Thymus (tissue), 11 donors: ENCODE measurements around the gene LCORL. TPM values are rescaled to one million over a fixed set of nuclear protein-coding genes. Genes with fewer than 3 reads are reported as not detected.

Experiments used
- DNase-seq, 9 donors: peaks; one replicate each; pipeline ENCODE4 v3.0.0-alpha.2; 2013; ENCODE audit warnings: low spot score in 9 of 9, low read depth in 6 of 9, missing footprints in 1 of 9
- H3K27ac ChIP-seq, 2 donors: one replicate each; pipeline ENCODE4 v1.5.1; 2013; ENCODE audit warnings: control low read depth in 1 of 2, low read depth in 1 of 2, low read length in 1 of 2, mild to moderate bottlenecking in 1 of 2, moderate library complexity in 1 of 2
- H3K27me3 ChIP-seq, 2 donors: one replicate each; pipeline ENCODE4 v1.5.1; 2013; ENCODE audit warnings: low read length in 1 of 2; ENCODE audit not compliant: control insufficient read depth in 2 of 2, insufficient read depth in 1 of 2
- H3K36me3 ChIP-seq, 2 donors: one replicate each; pipeline ENCODE4 v1.5.1; 2013; ENCODE audit warnings: low read length in 1 of 2, mild to moderate bottlenecking in 1 of 2, moderate library complexity in 1 of 2; ENCODE audit not compliant: control insufficient read depth in 2 of 2, insufficient read depth in 2 of 2
- H3K4me1 ChIP-seq, 2 donors: one replicate each; pipeline ENCODE4 v1.5.1; 2013; ENCODE audit warnings: low read length in 2 of 2; ENCODE audit not compliant: control insufficient read depth in 2 of 2, insufficient read depth in 2 of 2
- H3K4me3 ChIP-seq, 2 donors: one replicate each; pipeline ENCODE4 v1.5.1; 2013; ENCODE audit warnings: low read length in 2 of 2, control low read depth in 1 of 2, mild to moderate bottlenecking in 1 of 2
- H3K9me3 ChIP-seq, 2 donors: one replicate each; pipeline ENCODE4 v1.5.1; 2013; ENCODE audit warnings: low read length in 1 of 2, mild to moderate bottlenecking in 1 of 2; ENCODE audit not compliant: control insufficient read depth in 2 of 2, insufficient read depth in 1 of 2
- WGBS: extraction: QIAGEN DNeasy Blood & Tissue Kit; methylation state at CpG from one replicate; pipeline ENCODE4 v1.1.7; 2013; 5-methylcytosine and 5-hydroxymethylcytosine counted together
- polyA plus RNA-seq: library from polyadenylated mRNA; stranded (reverse); fragments of 200-250 nt; gene quantifications from one replicate; pipeline ENCODE4 v1.2.3, GENCODE V29; 2013
- total RNA-seq: library from RNA; stranded (reverse); fragments of 120-200 nt; gene quantifications from one replicate; pipeline ENCODE4 v1.2.4, GENCODE V29; 2013
- donor health status: healthy.

Gene LCORL
- total and polyA plus RNA-seq, 2 donors, result 4.5 to 13.3 TPM

DNA sequence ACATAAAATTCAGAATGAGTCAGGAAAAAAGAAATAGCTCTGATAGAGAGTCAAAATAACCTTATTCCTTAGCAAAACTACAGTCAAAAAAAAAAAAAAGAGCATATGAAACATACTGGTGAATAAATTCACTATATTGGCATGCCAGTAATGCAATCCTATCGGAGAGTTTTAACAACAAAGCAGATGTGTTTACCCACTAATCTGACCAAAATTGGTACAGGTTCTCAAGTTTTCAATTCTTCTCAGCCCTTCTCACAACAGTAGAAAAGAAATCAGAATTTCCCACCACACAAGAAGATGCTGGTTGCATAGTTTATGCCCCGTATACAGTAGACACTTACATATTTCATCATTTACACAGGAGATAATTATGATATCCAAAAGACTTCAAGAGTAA, 59.4 kb downstream of the LCORL start:
- DNase-seq, result no peak
- Histone ChIP-seq H3K36me3 (no peaks in the 10 kb centered on the region), H3K27ac (no peak overlapping the region), H3K4me1 (no peaks in the 10 kb centered on the region), H3K27me3 (no peaks in the 10 kb centered on the region), H3K4me3 (no peak overlapping the region), H3K9me3 (no peaks in the 10 kb centered on the region)
- WGBS, result 99% methylated on average over 2 of the region's 2 CpGs

DNA sequence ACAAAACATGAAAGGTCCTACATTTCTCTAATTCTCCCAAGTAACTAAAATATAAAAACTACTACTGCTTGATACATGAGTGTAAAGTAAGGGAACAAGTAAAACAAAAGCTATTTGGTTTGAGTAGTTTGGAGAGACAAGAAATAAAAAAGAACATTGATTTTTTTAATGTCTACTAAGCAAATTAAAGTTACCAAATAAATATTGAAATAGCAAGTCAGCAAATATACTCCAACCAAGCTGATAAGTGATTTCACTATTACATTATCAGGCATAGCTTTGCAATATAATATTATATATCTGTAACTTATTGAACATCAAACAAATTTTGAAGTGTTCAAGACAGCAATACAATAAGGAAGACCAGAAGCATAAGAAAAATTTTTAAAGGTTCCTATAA, 60.3 kb downstream of the LCORL start:
- H3K9me3 ChIP-seq, result no peaks in the 10 kb centered on the region
- H3K36me3 ChIP-seq, result no peaks in the 10 kb centered on the region
- no peak for DNase-seq
- H3K27me3 ChIP-seq, result no peaks in the 10 kb centered on the region
- no peak overlapping the region for H3K27ac ChIP-seq
- no peak overlapping the region for H3K4me3 ChIP-seq
- no peaks in the 10 kb centered on the region for H3K4me1 ChIP-seq

DNA sequence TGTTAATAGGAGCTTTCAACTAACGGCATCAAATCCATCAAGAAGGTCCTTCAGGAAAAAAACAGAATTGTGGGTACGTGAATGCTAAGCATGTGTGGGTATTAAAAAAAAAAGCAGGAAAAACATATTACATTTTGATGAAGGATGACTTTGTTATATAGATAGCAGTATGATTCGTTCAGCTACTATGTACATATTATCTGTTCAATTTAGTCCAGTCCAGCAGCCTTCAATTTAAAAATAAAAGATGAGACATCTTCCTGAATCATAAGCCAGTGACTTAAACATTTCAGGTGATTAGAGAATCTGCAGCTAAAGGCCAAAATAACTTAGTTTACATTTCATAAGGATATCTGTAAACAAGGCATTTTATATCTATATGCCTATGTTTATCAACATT, 63.4 kb downstream of the LCORL start:
- WGBS, result over 99% methylated on average over 3 of the region's 3 CpGs
- no peak for DNase-seq
- Histone ChIP-seq H3K27ac (no peak overlapping the region), H3K4me3 (no peak overlapping the region), H3K36me3 (no peaks in the 10 kb centered on the region), H3K4me1 (no peaks in the 10 kb centered on the region), H3K27me3 (no peaks in the 10 kb centered on the region), H3K9me3 (no peaks in the 10 kb centered on the region)

DNA sequence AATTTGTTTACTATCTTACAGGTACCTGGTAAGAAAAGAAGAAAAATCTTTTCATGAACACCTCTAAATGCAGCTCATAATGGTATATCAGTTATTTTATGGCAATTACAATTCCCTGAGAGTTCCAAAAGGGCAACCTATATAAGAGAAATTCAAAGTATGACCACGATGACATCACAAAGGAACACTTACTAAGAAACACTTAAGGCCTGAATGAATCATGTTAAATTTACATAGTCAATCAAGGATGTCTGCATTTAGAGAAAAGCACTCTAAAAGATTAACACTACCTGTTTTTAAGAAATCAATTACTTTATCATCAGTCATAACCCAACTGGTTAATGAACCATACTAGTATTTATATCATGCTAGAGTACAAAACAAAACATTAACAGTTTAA, 63.9 kb downstream of the LCORL start:
- Histone ChIP-seq H3K9me3 (no peaks in the 10 kb centered on the region), H3K27ac (no peak overlapping the region), H3K27me3 (no peaks in the 10 kb centered on the region), H3K4me1 (no peaks in the 10 kb centered on the region), H3K4me3 (no peak overlapping the region), H3K36me3 (no peaks in the 10 kb centered on the region)
- no peak for DNase-seq
- 98% methylated on average over 1 of the region's 1 CpG for WGBS

DNA sequence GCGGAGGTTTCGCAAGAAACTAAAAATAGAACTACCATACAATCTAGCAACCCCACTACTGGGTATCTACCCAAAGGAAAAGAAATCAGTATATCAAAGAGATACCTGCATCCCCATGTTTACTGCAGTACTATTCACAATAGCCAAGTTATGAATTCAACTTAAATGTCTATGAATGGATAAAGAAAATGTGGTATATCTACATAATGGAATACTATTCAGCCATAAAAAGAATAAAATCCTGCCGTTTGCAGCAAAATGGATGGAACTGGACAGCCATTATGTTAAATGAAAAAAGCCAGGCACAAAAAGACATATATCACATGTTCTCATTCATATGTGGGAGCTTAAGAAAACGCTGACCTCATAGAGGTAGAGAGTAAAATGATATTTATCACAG, 65.3 kb downstream of the LCORL start:
- Histone ChIP-seq H3K27ac (no peak overlapping the region), H3K4me1 (no peaks in the 10 kb centered on the region), H3K27me3 (no peaks in the 10 kb centered on the region), H3K36me3 (no peaks in the 10 kb centered on the region), H3K9me3 (no peaks in the 10 kb centered on the region), H3K4me3 (no peak overlapping the region)
- 98% methylated on average over 4 of the region's 4 CpGs for WGBS
- no peak for DNase-seq

DNA sequence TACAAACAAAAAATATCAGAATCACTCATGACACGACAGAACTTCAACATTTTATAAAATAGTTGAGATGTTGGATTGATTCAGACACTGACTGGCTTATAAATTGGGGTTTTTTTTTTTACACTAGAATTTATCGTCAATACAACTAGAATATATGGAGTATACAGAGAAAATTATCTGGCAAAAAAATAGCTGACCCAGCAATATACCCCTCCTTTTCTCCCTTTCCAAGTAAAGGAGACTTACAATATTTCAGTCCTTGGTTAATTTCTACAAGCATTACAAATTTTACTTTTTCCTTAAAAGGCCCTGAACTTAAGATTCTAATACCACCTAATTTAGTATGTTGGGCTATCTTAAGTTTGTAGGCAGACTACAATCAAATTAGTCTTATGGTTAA, 76.3 kb downstream of the LCORL start:
- Histone ChIP-seq H3K36me3 (no peaks in the 10 kb centered on the region), H3K4me3 (no peak overlapping the region), H3K27me3 (no peaks in the 10 kb centered on the region), H3K4me1 (no peaks in the 10 kb centered on the region), H3K27ac (no peak overlapping the region), H3K9me3 (no peaks in the 10 kb centered on the region)
- no peak for DNase-seq
- WGBS, result 100% methylated on average over 2 of the region's 2 CpGs

DNA sequence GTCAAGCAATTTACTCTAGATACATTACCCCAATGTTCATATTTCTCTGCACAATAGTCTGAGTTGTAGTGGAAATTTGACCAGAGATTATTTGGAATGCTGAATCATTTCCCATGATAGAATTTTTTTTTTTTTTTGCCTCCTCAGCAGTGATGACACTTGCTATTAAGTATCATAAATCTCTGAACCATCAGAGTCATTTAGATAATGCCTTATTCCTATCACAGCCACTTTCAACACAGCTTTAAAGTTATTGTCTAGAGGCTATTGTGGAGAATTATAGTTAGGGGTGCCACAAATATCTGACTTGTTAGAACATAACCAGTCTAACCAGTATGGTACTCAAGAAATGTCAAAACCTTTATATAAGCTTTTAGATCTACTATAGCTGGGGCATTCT, 79.8 kb downstream of the LCORL start:
- H3K4me3 ChIP-seq, result no peak overlapping the region
- no peak overlapping the region for H3K27ac ChIP-seq
- H3K9me3 ChIP-seq, result no peaks in the 10 kb centered on the region
- no peaks in the 10 kb centered on the region for H3K27me3 ChIP-seq
- no peaks in the 10 kb centered on the region for H3K36me3 ChIP-seq
- no peak for DNase-seq
- H3K4me1 ChIP-seq, result no peaks in the 10 kb centered on the region

DNA sequence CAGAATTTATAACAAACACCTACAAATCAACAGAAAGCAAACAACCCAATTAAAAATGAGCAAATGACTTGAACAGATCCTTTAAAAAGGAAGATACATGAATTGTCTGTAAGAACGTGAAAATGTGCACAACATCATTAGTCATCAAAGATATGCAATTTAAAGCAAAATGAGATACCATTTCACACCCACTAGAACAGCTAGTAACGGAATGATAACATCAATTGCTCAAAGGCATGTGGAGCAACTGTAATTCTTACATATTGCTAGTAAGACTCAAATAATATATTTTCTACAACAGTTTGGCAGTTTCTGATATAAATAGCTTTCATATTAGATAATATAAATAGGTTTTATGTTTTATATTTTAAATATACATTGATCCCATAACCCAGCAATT, 82.5 kb downstream of the LCORL start:
- Histone ChIP-seq H3K4me3 (no peak overlapping the region), H3K27ac (no peak overlapping the region), H3K27me3 (no peaks in the 10 kb centered on the region), H3K36me3 (no peaks in the 10 kb centered on the region), H3K9me3 (no peaks in the 10 kb centered on the region), H3K4me1 (no peaks in the 10 kb centered on the region)
- DNase-seq, result no peak
- whole genome bisulfite sequencing, result 98% methylated on average over 2 of the region's 2 CpGs

DNA sequence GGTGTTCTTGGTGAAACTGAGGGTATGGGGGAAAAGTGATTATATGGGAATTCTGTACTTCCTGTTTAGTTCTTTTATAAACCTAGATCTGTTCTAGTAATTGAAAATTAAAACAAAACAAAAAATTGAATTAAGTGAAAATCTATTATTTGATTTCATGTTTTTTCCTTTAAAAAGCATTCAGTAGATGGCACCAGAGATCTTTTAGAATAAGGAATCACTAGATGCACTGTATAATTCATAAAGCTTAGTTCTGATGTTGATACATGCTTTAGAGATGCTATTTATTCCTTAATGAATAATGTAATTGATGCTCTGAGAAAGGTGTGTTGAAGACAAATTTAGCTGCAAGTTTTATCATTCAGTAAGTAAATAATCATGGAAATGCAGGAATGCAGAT, 87.3 kb downstream of the LCORL start:
- Histone ChIP-seq H3K27ac (no peak overlapping the region), H3K4me3 (no peak overlapping the region), H3K9me3 (no peaks in the 10 kb centered on the region), H3K27me3 (no peaks in the 10 kb centered on the region), H3K4me1 (no peaks in the 10 kb centered on the region), H3K36me3 (no peaks in the 10 kb centered on the region)
- peak in 1 of 9 donors; percentile 3 for DNase-seq

DNA sequence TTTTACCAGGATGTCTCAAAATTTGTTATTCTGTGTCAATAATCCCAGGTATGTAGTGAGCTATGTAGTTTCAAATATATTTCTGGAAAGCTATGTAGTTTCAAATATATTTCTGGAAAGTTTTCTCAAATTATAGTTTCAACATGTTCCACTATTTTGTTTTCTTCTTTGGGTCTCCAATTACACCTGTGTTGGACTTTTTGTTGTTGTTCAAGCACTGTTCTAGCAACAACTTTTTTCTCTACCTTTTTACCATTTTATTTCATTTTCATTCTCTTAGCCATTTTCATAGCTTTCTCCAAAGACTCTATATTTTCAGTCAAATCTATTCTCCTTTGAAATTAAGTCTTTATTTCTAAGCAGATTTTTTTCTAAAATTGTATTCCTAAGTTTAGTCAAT, 88.4 kb downstream of the LCORL start:
- no peaks in the 10 kb centered on the region for H3K36me3 ChIP-seq
- H3K9me3 ChIP-seq, result peaks cover 0 to 1% of the 10 kb centered on the region in 2 donors
- no peaks in the 10 kb centered on the region for H3K27me3 ChIP-seq
- no peaks in the 10 kb centered on the region for H3K4me1 ChIP-seq
- no peak for DNase-seq
- no peak overlapping the region for H3K4me3 ChIP-seq
- no peak overlapping the region for H3K27ac ChIP-seq
